GM12872 (cell line): ENCODE data around the gene INPP5J.

Experiments
- CTCF ChIP-seq: IDR thresholded peaks from 3 replicates; pipeline ENCODE4 v1.5.1; 2011; ENCODE audit warnings: low read depth, mild to moderate bottlenecking, low read length, moderate library complexity; ENCODE audit not compliant: insufficient read depth

INPP5J gene

DNA sequence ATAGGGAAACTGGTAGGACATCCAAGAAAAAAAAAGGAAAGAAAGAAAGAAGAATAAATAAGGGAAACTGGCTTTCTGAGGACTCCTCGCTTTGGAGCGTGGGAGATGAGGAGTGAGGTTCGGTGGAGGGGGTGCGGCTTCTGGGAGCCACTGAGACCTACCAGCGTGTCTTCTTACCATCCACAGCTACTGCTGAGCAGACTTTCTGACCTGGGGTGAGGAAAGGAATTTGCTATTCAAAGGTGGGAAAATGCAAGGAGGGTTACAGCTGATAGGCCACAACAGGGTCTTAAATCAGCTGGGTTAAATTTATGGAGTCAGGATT is 14.9 kb upstream of the INPP5J start:
- TF ChIP-seq CTCF, result no peak

DNA sequence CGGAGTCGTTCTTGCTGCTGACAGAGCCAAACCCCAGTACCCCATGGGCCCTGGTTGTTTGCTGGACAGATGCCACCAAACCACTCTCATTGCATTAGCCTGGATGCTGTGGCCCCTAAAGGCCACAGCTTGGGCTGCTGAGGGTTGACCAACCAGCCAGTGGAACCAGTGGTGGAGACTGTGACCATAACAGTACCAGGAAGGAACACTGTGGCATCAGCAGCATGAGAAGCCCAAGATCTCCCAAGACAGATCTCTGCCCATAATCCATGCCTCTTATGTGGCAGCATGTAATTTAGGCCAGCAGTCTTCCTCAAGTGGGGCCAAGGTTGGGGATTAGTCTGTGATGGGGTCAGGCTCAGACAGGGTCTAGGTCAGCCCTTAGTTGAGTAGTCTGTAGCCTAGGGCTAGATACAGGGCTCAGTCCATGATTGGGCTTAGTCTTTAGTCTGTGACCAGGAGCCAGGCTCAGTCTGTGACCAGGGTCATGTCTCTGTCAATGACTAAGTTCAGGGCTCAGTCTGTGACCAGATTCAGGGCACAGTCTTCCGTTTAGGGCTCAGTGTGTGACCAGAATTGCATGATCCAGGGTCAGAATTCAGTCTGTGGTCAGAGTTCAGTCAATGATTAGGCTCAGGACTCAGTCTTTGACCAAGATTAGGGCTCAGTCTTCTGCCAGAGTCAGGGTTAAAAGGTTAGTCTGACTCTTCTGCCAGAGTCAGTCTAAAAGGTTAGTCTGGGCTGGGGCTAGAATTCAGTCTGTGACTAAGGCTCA is 4.5 kb upstream of the INPP5J start:
- no peak for TF ChIP-seq CTCF

DNA sequence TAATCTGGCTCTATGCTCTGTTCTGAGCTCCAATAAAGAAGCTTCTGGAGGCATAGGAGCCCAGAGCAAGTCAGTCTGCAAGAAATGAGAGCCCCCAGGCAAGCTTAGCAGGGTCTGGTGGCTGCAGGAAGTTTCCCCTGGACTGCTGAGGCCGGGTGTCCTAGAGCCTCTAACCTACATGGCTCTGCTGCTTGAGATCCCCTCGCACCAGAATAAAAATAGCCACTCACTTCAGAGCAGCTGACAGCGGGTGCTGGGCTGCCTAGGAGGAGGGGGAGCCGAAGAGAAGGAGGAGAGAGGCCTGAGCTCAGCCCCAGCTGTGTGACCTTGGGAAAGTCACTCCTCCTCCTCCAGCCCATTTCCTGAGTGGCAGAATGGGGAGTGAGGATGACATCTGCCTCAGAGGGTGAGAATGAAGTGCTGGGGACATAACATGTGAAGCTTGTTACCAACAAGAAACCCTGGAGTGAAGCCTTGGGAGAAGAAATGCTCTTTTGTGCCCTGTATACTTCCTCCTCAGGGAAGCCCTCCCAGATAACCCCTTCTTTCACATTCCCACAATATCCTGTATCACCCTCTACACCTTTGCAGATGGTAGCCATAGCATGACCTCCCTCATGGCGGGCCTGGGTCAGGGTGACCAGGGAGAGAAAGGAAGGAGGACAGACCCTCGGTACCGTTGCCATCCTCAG is 3.6 kb upstream of the INPP5J start:
- no peak for TF ChIP-seq CTCF

DNA sequence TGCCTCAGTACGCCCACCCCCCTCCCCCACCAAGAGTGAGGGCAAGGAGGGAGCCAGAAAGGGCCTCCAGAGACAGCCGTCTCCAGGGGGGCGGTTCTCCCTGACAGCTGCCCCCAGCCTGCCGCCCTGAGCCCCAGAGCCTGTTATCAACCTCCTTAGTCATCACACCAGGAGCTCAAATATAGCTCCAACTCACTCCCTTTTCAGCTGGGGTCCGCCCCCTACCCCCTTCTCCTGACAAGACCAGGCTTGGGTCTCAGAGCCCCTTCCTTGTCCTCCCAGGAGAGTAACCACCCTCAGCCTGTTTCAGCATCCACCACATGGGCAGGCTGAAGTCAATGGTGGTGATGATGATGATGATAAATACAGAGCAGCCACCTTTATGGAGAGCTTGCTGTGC is 2.5 kb upstream of the INPP5J start:
- no peak for TF ChIP-seq CTCF

- no peak for TF ChIP-seq CTCF
These were observed 2.1 kb upstream of the INPP5J start for GRCh38 chr22:31120642-31121041.

DNA sequence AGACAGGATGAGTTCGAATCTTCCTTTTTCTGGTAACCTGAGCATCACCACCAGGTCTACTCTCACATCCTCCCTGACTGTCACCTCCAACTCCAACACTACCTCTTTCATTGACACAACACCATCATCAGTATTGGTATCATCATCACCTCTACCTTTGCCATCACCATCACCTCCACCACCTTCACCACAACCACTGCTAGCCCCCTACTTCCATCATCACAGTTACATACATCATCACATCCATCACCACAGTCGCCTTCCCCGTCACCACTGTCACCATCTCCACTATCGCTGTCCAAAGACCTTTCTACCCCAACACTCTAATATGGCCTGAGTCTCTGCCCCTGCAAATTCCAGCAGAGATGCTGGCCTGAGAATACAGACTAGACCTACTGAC is 1.4 kb upstream of the INPP5J start:
- no peak for TF ChIP-seq CTCF

GRCh38 chr22:31122196-31122531 is 602 bp upstream of the INPP5J start:
- no peak for TF ChIP-seq CTCF

DNA sequence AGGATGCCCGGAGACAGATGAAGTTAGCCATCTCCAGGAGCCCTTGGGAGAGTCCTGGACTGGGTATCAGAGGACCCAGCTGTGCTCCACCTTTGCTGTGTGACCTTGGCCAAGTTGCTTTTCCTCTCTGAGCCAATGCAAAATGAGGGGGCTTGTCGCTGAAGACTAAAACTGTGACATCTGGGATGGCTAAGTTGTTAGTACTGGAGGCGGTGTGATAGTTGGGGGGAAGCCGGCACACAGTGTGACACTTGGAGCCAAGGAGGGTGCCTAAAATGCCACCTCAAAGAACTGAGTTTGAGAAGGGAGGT is 481 bp downstream of the INPP5J start:
- TF ChIP-seq CTCF, result no peak
